Activated CD8-positive, alpha-beta T cell treated with anti-CD3 and anti-CD28 coated beads, Interleukin-2, amount 10 ng/mL, durations not matched to agents 7 days and 5 days (primary cell): ENCODE measurements around the gene RYR3. TPM values are rescaled to one million over a fixed set of nuclear protein-coding genes. Genes with fewer than 3 reads are reported as not detected.
"Not testable (repeated sequence)": the region's sequence is repeated elsewhere in the genome, so short reads cannot be mapped to it uniquely, and the experiment has no call there.

Experiments
- ATAC-seq: fragments of 150-1000 bp; cut with Tn5 transposase; one replicate; pipeline ENCODE4 v1.10.0; 2021; ENCODE audit warnings: moderate library complexity
- CTCF ChIA-PET: fragments of 350-600 bp; sonication (Branson Sonifier 250); formaldehyde crosslinking; loops from one replicate; lab custom pipeline; 2021; ENCODE audit warnings: antibody characterized with exemption; lab: Charles Lee
- POLR2A ChIA-PET: fragments of 350-600 bp; sonication (Branson Sonifier 250); formaldehyde crosslinking; loops from one replicate; lab custom pipeline; 2021; ENCODE audit warnings: antibody characterized with exemption; lab: Charles Lee
- DNase-seq: peaks from one replicate; pipeline ENCODE4 v3.0.0-alpha.2; 2020
- H3K27ac Mint-ChIP-seq: one replicate; pipeline ENCODE4 v1.8.0; 2021; ENCODE audit warnings: mild to moderate bottlenecking, mixed read lengths
- H3K27me3 Mint-ChIP-seq: one replicate; pipeline ENCODE4 v1.8.0; 2021; ENCODE audit warnings: low read depth, mixed read lengths
- H3K36me3 Mint-ChIP-seq: one replicate; pipeline ENCODE4 v1.8.0; 2021; ENCODE audit warnings: low read depth, mixed read lengths
- H3K4me1 Mint-ChIP-seq: one replicate; pipeline ENCODE4 v1.8.0; 2021; ENCODE audit warnings: low read depth, mixed read lengths
- H3K4me3 Mint-ChIP-seq: one replicate; pipeline ENCODE4 v1.8.0; 2021; ENCODE audit warnings: mild to moderate bottlenecking, mixed read lengths
- H3K9me3 Mint-ChIP-seq: one replicate; pipeline ENCODE4 v1.8.0; 2022; ENCODE audit warnings: mixed read lengths; ENCODE audit not compliant: insufficient read depth
- total RNA-seq, 2 experiments: library from RNA; stranded (reverse); gene quantifications; one replicate each; pipeline ENCODE4 v1.2.3, GENCODE V29; 2021

Gene RYR3
- total RNA-seq, 2 experiments from 2014 or later, result not detected

DNA sequence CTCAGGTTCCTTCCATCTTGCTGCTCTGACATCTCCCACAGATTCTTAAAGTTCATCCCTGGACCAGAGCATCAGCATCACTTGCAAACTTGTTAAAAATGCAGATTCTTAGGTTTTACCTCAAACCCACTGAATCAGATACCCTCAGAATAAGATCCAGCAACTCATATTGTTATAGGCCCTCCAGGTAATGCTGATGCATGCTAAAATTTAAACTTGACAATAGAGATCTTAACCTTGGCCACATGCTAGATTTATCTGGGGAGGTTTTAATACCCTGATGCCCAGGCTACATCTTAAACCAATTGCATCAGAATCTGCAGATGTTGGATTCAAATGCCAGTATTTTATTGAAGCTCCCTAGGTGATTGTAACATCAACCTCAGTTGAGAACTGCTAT, 256.9 kb downstream of the RYR3 start:
- Mint-ChIP-seq H3K9me3 (no peaks in the 10 kb centered on the region), H3K4me1 (no peaks in the 10 kb centered on the region), H3K27me3 (no peaks in the 10 kb centered on the region), H3K36me3 (no peaks in the 10 kb centered on the region), H3K4me3 (no peak overlapping the region), H3K27ac (no peak overlapping the region)
- ATAC-seq, result no peak
- no peak for DNase-seq
- POLR2A ChIA-PET, result interaction anchor here (0.6 kb wide), 1 partner anchor 473 kb away, joined by 3 read pairs; no protein-coding TSS in a partner anchor
- CTCF ChIA-PET, result no interaction called here

- DNase-seq (no peak), ATAC-seq (no peak)
- Mint-ChIP-seq H3K27me3 (no peaks in the 10 kb centered on the region), H3K27ac (no peak overlapping the region), H3K4me3 (no peak overlapping the region), H3K9me3 (no peaks in the 10 kb centered on the region), H3K36me3 (no peaks in the 10 kb centered on the region), H3K4me1 (no peaks in the 10 kb centered on the region)
- CTCF ChIA-PET, result no interaction called here
- POLR2A ChIA-PET, result no interaction called here
These were observed 258.3 kb downstream of the RYR3 start for GRCh38 chr15:33569036-33569435.

DNA sequence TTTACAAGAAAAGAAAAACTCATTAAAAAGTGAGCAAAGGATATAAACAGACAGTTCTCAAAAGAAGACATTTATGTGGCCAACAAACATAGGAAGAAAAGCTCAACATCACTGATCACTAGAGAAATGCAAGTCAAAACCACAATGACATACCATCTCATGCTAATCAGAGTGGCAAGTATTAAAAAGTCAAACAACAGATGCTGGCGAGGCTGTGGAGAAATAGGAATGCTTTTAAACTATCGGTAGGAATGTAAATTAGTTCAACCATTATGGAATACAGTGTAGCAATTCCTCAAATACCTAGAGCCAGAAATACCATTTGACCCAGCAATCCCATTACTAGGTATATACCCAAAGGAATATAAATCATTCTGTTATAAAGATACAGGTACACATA, 267.1 kb downstream of the RYR3 start:
- H3K27ac Mint-ChIP-seq, H3K9me3 Mint-ChIP-seq, H3K27me3 Mint-ChIP-seq, ATAC-seq, H3K36me3 Mint-ChIP-seq, CTCF ChIA-PET, POLR2A ChIA-PET, H3K4me1 Mint-ChIP-seq, DNase-seq, H3K4me3 Mint-ChIP-seq: not testable (repeated sequence)

DNA sequence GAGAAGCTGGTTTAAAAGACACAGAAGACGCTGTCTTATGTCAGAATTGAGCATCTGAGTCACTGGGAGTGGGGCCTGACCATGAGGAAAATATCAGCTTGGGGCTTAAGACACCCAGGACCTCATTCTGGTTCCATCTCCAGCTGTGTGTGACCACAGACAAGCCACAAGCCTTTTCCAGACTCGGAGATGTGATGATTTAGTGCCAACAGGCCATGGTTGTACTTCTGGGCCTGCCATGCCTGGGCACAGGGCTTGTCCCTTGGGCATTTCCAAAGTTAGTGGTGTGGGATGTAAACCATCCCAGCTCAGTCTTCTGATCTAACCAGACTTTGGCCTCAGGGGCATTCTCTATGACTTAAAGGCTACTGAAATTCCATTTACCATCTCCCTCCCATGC, 269.8 kb downstream of the RYR3 start:
- H3K27ac Mint-ChIP-seq, result no peak overlapping the region
- POLR2A ChIA-PET, result no interaction called here
- H3K9me3 Mint-ChIP-seq, result no peaks in the 10 kb centered on the region
- H3K4me3 Mint-ChIP-seq, result no peak overlapping the region
- CTCF ChIA-PET, result no interaction called here
- no peak for ATAC-seq
- no peaks in the 10 kb centered on the region for H3K36me3 Mint-ChIP-seq
- no peaks in the 10 kb centered on the region for H3K4me1 Mint-ChIP-seq
- no peak for DNase-seq
- no peaks in the 10 kb centered on the region for H3K27me3 Mint-ChIP-seq

DNA sequence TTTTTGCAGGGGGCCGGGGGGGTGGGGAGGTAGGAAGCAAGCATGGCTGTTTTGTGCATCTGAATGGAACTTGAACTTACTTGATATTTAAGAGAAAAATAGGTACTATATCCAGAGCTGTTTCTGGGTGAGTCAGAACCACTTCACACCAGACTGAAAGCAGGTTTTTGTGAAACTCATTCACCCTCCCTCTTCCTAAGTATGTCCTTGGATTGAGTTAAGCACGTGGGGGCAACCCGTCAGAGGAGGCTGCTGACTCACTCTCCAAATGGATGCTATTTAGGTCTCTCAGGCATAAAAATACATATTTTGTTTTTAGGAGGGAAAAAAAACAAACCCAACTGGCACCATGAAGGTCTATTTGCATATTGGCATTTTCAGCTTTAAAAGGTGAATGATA, 270.3 kb downstream of the RYR3 start:
- no peak for ATAC-seq
- Mint-ChIP-seq H3K36me3 (no peaks in the 10 kb centered on the region), H3K4me1 (no peaks in the 10 kb centered on the region), H3K27me3 (no peaks in the 10 kb centered on the region), H3K27ac (no peak overlapping the region), H3K4me3 (no peak overlapping the region), H3K9me3 (no peaks in the 10 kb centered on the region)
- ChIA-PET CTCF (no interaction called here), POLR2A (no interaction called here)
- DNase-seq, result no peak

DNA sequence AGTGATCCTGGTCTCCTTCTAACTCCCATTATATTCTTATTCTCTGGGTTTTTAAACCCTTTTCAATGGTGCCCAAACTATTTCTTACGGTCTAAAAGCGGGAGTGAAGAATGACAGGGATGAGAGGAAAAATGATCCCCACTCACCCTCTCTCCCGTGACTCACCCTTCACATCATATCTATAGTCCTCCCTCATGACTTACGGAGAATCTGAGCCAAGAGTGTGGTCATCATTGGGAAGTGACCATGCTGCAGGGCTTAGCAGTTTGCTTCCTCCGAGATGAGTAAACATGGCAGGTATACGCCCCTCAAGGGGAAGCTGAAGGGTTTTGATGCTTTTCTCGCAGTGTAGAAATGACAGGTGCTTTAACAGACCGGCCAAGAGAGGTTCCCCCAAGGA, 274.0 kb downstream of the RYR3 start:
- no peak for ATAC-seq
- Mint-ChIP-seq H3K9me3 (no peaks in the 10 kb centered on the region), H3K27ac (no peak overlapping the region), H3K4me1 (no peaks in the 10 kb centered on the region), H3K36me3 (no peaks in the 10 kb centered on the region), H3K4me3 (no peak overlapping the region), H3K27me3 (peaks cover 1% of the 10 kb centered on the region)
- DNase-seq, result no peak
- POLR2A ChIA-PET, result no interaction called here
- CTCF ChIA-PET, result no interaction called here

GRCh38 chr15:33586786-33587697, 276.3 kb downstream of the RYR3 start:
- Mint-ChIP-seq H3K27ac (no peak overlapping the region), H3K9me3 (no peaks in the 10 kb centered on the region), H3K4me1 (no peaks in the 10 kb centered on the region), H3K36me3 (no peaks in the 10 kb centered on the region), H3K27me3 (peaks cover 2% of the 10 kb centered on the region), H3K4me3 (no peak overlapping the region)
- ChIA-PET POLR2A (no interaction called here), CTCF (no interaction called here)
- no peak for DNase-seq
- no peak for ATAC-seq

DNA sequence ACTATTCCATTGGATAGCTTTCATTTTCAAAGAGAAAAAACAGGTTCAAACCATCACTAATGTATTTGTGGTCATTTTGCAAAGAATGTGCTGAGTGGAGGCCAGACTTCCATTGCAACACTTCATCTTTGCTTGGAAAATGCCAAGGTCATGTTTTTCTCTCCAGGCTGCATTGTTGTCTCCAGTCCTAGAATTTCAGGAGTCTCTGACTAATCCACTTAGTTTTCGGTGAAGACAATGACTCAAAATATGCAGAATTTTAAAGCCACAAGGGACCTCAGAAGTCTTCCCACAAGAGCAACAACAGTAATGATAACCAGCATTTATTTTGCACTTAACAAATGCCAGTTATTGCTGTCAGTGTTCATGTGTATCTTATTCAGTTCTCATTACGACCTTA, 277.0 kb downstream of the RYR3 start:
- Mint-ChIP-seq H3K4me1 (no peaks in the 10 kb centered on the region), H3K27ac (no peak overlapping the region), H3K27me3 (peaks cover 2% of the 10 kb centered on the region), H3K9me3 (no peaks in the 10 kb centered on the region), H3K4me3 (no peak overlapping the region), H3K36me3 (no peaks in the 10 kb centered on the region)
- DNase-seq (no peak), ATAC-seq (no peak)
- POLR2A ChIA-PET, result no interaction called here
- CTCF ChIA-PET, result no interaction called here

- DNase-seq (no peak), ATAC-seq (no peak)
- Mint-ChIP-seq H3K4me3 (no peak overlapping the region), H3K27me3 (peaks cover 4% of the 10 kb centered on the region), H3K36me3 (no peaks in the 10 kb centered on the region), H3K4me1 (no peaks in the 10 kb centered on the region), H3K9me3 (no peaks in the 10 kb centered on the region), H3K27ac (no peak overlapping the region)
- POLR2A ChIA-PET, result interaction anchor here (0.7 kb wide), 1 partner anchor 60 kb away, joined by 5 read pairs; no protein-coding TSS in a partner anchor
- CTCF ChIA-PET, result no interaction called here
These were observed 282.1 kb downstream of the RYR3 start for GRCh38 chr15:33592864-33593263.

- H3K4me1 Mint-ChIP-seq, ATAC-seq, DNase-seq, H3K4me3 Mint-ChIP-seq, H3K36me3 Mint-ChIP-seq, H3K27me3 Mint-ChIP-seq, CTCF ChIA-PET, POLR2A ChIA-PET, H3K27ac Mint-ChIP-seq, H3K9me3 Mint-ChIP-seq: not testable (repeated sequence)
These were observed 287.6 kb downstream of the RYR3 start for GRCh38 chr15:33598382-33598781.

DNA sequence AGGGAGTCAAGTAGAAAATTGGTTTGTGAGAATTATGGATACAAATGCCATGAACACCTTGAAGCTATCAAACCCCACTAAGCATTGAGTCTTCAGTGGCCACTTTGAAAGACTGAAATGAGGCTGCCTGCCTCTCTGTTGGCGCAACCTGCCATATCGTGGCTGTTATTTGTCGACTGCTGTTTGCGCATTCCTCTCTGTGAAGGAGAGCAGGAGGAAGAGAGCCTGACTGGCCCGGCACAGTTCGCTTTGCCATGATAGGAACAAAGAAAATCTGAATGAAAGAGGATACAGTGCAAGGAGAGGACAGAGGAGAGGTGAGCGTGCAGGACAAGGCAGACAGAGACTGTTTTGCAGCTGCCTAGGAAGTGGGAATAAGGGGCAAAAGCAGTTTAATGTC, 289.4 kb downstream of the RYR3 start:
- ChIA-PET CTCF (no interaction called here), POLR2A (no interaction called here)
- ATAC-seq, result no peak
- peaks cover 2% of the 10 kb centered on the region for H3K27me3 Mint-ChIP-seq
- no peaks in the 10 kb centered on the region for H3K36me3 Mint-ChIP-seq
- H3K9me3 Mint-ChIP-seq, result no peaks in the 10 kb centered on the region
- no peak overlapping the region for H3K27ac Mint-ChIP-seq
- H3K4me1 Mint-ChIP-seq, result no peaks in the 10 kb centered on the region
- no peak for DNase-seq
- H3K4me3 Mint-ChIP-seq, result no peak overlapping the region

- no peaks in the 10 kb centered on the region for H3K27me3 Mint-ChIP-seq
- ChIA-PET POLR2A (no interaction called here), CTCF (no interaction called here)
- no peak overlapping the region for H3K27ac Mint-ChIP-seq
- no peaks in the 10 kb centered on the region for H3K4me1 Mint-ChIP-seq
- H3K36me3 Mint-ChIP-seq, result no peaks in the 10 kb centered on the region
- no peaks in the 10 kb centered on the region for H3K9me3 Mint-ChIP-seq
- ATAC-seq, result no peak
- no peak overlapping the region for H3K4me3 Mint-ChIP-seq
- DNase-seq, result no peak
These were observed 290.7 kb downstream of the RYR3 start for GRCh38 chr15:33601461-33601860.
